GM19438 (cell line): ENCODE results near the gene CCDC171.

Experiments
- ATAC-seq: cut with Tn5 transposase; IDR thresholded peaks from one replicate; pipeline ENCODE4 v1.9.1; 2021; ENCODE audit warnings: low read depth; ENCODE audit not compliant: unreplicated experiment

The CCDC171 gene

GRCh38 chr9:15975101-15975778 lies 422.4 kb downstream of the CCDC171 start:
- no peak for ATAC-seq

GRCh38 chr9:15977438-15977837 lies 424.6 kb downstream of the CCDC171 start:
- no peak for ATAC-seq

GRCh38 chr9:15982182-15982581 lies 429.3 kb downstream of the CCDC171 start:
- ATAC-seq, result no peak

- ATAC-seq, result no peak
Measured at GRCh38 chr9:15999422-16000339, 446.8 kb downstream of the CCDC171 start.

GRCh38 chr9:16000811-16001210 lies 448.0 kb downstream of the CCDC171 start:
- ATAC-seq, result no peak

GRCh38 chr9:16001856-16002255 lies 449.0 kb downstream of the CCDC171 start:
- ATAC-seq, result no peak

GRCh38 chr9:16002816-16003215 lies 450.0 kb downstream of the CCDC171 start:
- ATAC-seq, result no peak

- no peak for ATAC-seq
Measured at GRCh38 chr9:16003785-16004184, 450.9 kb downstream of the CCDC171 start.

GRCh38 chr9:16004613-16005012 lies 451.8 kb downstream of the CCDC171 start:
- no peak for ATAC-seq

GRCh38 chr9:16010221-16010620 lies 457.4 kb downstream of the CCDC171 start:
- ATAC-seq, result no peak

GRCh38 chr9:16012621-16013020 lies 459.8 kb downstream of the CCDC171 start:
- ATAC-seq, result no peak

GRCh38 chr9:16013366-16013765 lies 460.5 kb downstream of the CCDC171 start:
- ATAC-seq, result no peak

GRCh38 chr9:16013826-16014225 lies 461.0 kb downstream of the CCDC171 start:
- no peak for ATAC-seq

GRCh38 chr9:16022228-16022627 lies 469.4 kb downstream of the CCDC171 start:
- no peak for ATAC-seq

GRCh38 chr9:16023446-16023845 lies 470.6 kb downstream of the CCDC171 start:
- ATAC-seq, result no peak
